A549 (cell line): ENCODE results near the gene SPTBN5.

Experiments used
- CEBPB ChIP-seq, 2 experiments: fragments of >200 bp in 1 of 2; sonication (Bioruptor Twin) in 1 of 2; formaldehyde crosslinking in 1 of 2; IDR thresholded peaks; 2 replicates each; pipeline ENCODE4 v1.6.1; 2012 to 2016
- EP300 ChIP-seq, 2 experiments: fragments of >200 bp; sonication (Bioruptor Twin); formaldehyde crosslinking; IDR thresholded peaks; 2 replicates in 1 of 2; 3 replicates in 1 of 2; pipeline ENCODE4 v1.6.1; 2016 to 2017
- JUN ChIP-seq, 2 experiments: fragments of >200 bp; sonication (Bioruptor Twin); formaldehyde crosslinking; IDR thresholded peaks; 2 replicates in 1 of 2; 3 replicates in 1 of 2; pipeline ENCODE4 v1.6.1; 2016 to 2017
- PHF8 ChIP-seq: fragments of 200-600 bp; sonication (generic); IDR thresholded peaks from 2 replicates; pipeline ENCODE4 v1.6.1; 2016; ENCODE audit warnings: low read depth, mild to moderate bottlenecking, antibody characterized with exemption, moderate library complexity, borderline replicate concordance
- POLR2A ChIP-seq: IDR thresholded peaks from 2 replicates; pipeline ENCODE4 v1.6.1; 2012; ENCODE audit warnings: mild to moderate bottlenecking, low read length
- TF ChIP-seq, protein P1 (sequence below): fragments of >200 bp; sonication (Bioruptor Twin); formaldehyde crosslinking; IDR thresholded peaks from 3 replicates; pipeline ENCODE4 v1.5.1; 2016
- TF ChIP-seq, protein P2 (sequence below): fragments of 200-600 bp; sonication (generic); IDR thresholded peaks from 2 replicates; pipeline ENCODE4 v1.6.1; 2016; ENCODE audit warnings: antibody characterized with exemption, mild to moderate bottlenecking, moderate library complexity

DNA sequence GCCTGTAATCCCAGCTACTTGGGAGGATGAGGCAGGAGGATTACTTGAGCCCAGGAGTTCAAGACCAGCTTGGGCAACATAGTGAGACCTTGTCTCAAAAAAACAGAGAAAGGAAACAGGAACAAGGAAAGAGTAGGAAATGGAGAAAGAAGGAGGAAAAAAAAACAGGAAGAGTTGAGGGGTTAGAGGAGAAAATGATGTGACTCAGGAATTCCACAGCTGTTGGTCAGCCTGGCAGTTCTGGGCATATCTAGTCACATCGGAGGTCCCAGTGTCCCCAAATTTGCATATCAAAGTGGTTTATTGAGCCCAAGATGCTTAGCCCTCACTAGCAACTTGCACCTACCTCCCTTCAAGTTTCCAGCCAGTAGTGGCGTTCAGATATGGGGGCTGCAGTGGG, 84.7 kb downstream of the SPTBN5 start:
- TF ChIP-seq EP300 (IDR thresholded peaks at IDR 0.05) (no peak), CEBPB (IDR thresholded peaks at IDR 0.05) (no peak), PHF8 (no peak), POLR2A (no peak), JUN (IDR thresholded peaks at IDR 0.05) (no peak)
- TF ChIP-seq, protein P1, sequence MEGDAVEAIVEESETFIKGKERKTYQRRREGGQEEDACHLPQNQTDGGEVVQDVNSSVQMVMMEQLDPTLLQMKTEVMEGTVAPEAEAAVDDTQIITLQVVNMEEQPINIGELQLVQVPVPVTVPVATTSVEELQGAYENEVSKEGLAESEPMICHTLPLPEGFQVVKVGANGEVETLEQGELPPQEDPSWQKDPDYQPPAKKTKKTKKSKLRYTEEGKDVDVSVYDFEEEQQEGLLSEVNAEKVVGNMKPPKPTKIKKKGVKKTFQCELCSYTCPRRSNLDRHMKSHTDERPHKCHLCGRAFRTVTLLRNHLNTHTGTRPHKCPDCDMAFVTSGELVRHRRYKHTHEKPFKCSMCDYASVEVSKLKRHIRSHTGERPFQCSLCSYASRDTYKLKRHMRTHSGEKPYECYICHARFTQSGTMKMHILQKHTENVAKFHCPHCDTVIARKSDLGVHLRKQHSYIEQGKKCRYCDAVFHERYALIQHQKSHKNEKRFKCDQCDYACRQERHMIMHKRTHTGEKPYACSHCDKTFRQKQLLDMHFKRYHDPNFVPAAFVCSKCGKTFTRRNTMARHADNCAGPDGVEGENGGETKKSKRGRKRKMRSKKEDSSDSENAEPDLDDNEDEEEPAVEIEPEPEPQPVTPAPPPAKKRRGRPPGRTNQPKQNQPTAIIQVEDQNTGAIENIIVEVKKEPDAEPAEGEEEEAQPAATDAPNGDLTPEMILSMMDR, result no peak
- TF ChIP-seq, protein P2, sequence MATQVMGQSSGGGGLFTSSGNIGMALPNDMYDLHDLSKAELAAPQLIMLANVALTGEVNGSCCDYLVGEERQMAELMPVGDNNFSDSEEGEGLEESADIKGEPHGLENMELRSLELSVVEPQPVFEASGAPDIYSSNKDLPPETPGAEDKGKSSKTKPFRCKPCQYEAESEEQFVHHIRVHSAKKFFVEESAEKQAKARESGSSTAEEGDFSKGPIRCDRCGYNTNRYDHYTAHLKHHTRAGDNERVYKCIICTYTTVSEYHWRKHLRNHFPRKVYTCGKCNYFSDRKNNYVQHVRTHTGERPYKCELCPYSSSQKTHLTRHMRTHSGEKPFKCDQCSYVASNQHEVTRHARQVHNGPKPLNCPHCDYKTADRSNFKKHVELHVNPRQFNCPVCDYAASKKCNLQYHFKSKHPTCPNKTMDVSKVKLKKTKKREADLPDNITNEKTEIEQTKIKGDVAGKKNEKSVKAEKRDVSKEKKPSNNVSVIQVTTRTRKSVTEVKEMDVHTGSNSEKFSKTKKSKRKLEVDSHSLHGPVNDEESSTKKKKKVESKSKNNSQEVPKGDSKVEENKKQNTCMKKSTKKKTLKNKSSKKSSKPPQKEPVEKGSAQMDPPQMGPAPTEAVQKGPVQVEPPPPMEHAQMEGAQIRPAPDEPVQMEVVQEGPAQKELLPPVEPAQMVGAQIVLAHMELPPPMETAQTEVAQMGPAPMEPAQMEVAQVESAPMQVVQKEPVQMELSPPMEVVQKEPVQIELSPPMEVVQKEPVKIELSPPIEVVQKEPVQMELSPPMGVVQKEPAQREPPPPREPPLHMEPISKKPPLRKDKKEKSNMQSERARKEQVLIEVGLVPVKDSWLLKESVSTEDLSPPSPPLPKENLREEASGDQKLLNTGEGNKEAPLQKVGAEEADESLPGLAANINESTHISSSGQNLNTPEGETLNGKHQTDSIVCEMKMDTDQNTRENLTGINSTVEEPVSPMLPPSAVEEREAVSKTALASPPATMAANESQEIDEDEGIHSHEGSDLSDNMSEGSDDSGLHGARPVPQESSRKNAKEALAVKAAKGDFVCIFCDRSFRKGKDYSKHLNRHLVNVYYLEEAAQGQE, result no peak
